HG02938 (cell line): ENCODE results near the gene PCARE.
"Not testable (repeated sequence)": the region's sequence is repeated elsewhere in the genome, so short reads cannot be mapped to it uniquely, and the experiment has no call there.

Source experiments
- ATAC-seq: cut with Tn5 transposase; IDR thresholded peaks from one replicate; pipeline ENCODE4 v1.9.1; 2021; ENCODE audit warnings: mild to moderate bottlenecking, moderate library complexity; ENCODE audit not compliant: unreplicated experiment

Gene PCARE

DNA sequence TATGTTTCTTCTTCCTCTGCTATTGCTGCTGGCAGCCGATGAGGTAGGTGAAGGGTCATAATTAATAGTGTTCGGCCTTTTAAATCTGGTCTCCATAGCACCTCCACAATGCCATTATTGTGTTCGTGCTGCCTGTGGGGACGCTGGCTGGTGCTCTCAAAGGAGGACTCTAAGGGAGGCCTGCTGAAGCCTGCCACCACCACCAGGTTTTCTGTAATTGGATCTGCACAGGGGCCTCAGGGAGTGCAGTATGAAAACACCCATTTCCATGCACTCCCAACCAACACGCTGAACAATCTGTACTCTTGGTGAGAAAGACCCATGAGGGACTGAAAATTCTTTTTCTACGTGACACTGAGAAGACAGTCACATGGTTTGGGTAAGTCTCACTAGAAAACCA is 23.2 kb upstream of the PCARE start:
- ATAC-seq: no peak

DNA sequence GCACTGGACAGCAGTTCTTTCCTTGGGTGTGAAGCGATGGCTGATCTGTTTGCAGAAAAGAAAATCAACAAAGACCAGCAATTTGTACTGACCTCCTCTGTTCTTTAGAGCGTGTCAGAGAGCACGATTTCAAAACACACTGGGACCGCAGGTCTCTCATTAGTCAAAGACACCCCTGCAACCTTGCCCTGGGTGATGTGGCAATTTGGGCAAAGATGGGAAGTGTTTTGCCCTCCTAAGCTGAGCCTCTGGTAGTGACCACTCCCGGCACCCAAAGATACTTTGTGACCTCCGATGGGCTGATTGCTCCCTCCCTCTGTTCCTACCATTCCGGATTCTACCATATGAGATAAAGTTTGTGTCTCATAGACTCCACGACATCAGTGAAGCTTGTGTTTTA is 22.6 kb upstream of the PCARE start:
- no peak for ATAC-seq

DNA sequence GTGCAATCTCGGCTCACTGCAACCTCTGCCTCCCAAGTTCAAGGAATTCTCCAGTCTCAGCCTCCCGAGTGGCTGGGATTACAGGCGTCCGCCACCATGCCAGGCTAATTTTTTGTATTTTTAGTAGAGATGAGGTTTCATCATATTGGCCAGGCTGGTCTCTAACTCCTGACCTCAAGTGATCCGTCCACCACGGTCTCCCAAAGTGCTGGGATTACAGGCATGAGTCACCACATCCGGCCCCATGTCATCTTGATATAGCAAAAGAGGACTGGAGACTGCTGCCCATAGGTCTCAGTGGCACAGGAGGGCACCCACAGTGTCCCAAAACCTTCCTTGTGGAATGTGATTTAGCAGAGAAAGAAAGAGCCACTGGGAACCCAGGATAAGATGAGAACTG is 16.0 kb upstream of the PCARE start:
- not testable (repeated sequence) for ATAC-seq

DNA sequence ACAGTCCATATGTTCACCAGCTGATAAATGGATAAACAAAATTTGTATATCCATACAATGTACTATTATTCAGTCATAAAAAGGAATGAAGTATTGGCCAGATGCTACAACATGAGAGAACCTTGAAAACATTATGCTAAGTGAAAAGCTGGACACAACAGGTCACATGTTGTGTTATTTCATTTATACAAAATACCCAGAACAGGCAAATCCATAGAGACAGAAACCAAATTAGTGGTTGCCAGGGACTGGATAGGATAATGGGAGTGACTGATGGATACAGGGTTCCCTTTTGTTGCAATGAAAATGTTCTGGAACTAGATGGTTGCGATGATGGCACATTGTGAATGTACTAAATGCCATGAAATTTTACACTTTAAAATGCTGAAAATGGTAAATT is 10.2 kb upstream of the PCARE start:
- no peak for ATAC-seq

DNA sequence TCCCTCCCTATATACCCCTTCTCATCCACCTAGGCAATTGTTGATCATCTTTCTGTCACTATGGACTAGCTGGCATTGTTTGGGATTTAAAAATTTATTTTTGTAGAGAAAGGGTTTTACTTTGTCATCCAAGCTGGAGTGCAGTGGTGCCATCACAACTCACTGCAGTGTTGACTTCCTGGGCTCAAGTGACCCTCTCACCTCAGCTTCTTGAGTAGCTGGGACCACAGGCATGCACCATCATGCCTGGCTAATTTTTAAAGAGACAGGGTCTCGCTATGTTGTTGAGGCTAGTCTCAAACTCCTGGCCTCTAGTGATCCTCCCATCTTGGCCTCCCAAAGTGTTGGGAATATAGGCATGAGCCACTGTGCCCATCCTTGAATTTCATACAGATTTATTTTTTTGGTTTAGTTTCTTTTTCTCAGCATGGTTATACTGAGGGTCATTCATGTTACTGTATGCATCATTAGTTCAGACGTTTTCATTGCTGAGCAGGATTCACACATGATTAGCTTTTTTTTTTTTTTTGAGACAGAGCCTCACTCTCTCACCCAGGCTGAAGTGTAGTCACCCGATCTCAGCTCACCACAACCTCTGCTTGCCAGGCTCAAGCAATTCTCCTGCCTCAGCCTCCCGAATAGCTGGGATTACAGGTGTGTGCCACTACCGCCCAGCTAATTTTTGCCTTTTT is 8.6 kb upstream of the PCARE start:
- ATAC-seq: no peak

DNA sequence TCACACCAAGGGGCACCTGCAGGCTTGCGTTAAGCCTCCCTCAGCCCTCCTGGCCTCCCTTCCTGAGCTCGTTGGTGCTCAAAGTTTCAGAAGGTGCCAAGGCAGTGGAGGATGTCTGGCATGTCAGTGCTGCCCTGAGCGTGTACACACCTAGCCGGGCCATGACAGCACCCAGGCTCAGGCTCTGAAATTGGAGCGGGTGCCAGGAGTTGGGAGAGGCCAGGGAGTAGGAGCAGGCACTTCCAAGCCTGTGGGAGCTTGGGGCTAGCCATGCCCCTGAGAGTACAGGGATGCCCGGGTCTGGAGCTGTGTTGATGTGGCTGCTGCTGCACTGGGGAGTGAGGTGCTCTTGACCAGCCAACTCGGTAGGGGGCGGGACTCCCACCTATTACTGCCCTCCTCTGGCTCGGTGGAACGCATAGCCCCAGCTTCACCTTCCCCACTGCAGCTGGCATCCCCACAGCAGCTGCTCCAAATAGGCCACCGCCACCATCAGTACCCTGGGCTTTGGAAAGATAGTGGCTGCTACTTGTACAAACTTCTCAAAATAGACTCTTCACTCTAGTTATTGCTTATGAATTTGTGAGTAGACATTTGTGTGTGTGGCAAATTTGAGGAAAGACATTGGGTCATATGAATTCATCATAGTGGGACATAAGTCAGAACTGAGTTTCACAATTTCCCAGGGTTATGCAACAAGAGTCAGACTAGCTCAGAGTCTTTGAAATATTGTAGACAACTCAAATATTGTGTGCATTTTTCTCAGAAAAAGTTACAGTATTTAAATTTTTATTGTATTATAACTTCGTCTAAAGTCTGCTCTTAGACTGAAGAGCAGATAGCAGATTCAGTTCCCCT is 6.8 kb upstream of the PCARE start:
- no peak for ATAC-seq

DNA sequence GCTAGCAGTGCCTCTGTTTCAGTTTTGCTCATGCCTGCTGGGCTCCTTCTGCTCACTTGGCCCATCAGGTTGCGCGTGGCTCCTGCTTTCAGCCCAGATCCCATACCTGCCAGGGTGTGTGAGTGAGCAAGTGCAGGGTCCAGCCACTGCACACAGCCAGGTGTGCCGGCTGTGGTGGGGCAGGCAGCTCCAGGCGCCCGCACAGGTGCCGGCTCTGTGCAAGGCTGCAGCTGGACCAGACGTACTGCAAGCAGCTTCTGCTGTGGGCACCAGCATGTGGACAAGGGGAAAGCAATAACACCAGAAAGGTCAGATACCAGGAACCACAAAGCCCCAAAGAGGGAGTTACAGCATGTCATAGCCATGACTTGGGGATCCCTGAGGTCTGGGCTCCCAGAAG is 5.6 kb upstream of the PCARE start:
- no peak for ATAC-seq

DNA sequence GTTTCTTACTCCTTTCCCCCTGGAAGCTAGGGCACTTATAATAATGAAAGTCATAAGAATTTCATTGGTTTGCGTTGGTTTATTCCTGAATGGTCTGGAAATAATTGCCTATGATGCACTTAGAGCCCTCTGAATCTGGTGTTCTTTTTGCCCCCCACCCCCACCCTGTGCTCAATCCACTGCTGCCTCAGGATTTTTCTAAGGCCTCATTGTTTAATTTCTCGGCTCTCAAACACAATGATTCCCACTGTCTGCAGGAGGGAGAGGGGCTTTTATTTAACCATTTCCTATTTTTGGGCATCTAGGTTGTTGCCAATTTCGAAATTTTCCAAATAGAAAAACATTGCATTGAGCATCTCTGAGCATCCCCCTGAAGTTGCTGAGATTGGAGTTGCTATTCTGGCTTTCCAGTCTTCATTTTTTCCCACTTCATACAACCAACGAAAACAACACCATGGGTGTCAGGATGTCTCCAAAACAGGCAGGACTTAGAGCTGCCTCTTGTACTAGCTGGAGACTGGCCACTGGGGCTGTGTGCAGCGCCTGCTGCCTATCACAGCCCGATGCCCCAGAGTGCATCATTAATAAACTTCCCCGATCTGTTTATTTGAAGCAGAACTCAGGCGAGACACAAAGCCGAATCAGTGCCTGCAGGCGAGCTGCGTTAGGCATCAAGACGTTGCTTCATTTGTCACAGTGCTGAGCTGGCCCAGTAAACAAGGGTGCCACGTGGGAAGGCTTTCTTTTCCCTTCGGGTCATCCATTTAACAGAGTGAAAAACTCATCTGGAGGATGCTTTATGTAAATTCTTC is 1.8 kb upstream of the PCARE start:
- no peak for ATAC-seq

DNA sequence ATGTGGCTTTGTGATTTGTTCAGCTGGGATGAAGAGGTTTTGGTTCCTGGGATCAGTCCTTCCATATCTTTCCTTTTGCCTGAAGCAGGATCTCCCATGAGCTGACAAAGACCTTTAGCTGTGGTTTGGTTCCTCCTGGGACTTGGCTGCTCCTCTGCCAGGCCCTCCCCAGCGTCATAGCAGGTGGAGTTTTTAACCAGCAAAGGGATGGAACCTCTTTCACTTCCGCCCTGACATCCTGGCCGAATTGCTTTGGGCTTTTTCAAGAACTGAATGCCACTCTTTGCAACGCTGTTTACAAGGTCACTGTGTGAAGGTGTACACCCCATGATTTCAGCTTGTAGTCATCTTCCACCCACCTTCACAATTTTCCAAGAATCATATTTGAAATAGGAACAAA is 390 bp downstream of the PCARE start:
- no peak for ATAC-seq

DNA sequence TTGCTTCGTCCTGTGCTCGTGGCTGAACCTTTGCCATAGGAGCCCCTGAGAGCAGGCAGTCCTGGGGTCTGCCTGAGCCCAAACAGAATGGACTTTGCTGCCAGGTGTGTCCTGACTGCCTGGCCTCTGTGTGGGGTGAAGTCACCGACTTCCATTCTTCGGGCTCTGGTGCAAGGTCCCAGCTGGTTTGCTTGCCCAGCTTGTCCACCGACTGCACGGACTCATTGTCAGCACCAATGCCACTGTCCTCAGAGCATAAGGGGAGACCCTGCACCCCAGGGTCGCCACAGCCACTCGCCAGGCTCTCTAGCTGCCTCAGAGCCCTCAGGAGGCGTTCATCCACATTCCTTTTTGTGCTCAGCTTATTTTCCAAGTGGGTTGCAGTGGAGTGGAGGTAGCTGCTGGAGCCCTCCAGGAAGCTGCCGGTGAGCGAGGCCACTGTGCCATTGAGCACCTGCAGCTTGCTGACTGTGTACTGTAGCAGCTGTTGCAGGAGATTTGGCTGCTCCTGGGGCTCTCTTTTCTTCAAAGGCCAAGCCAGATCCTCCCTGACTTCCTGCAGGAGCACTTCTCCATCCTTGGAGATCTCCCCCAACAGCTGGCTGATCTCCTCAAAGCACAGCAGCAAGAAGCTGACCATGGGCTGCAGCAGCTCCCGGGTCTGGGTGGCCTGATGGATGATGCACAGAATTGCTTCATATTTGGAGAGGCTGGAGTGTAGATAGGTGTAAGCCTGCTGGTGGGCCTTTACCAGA is 1.2 kb downstream of the PCARE start:
- no peak for ATAC-seq

DNA sequence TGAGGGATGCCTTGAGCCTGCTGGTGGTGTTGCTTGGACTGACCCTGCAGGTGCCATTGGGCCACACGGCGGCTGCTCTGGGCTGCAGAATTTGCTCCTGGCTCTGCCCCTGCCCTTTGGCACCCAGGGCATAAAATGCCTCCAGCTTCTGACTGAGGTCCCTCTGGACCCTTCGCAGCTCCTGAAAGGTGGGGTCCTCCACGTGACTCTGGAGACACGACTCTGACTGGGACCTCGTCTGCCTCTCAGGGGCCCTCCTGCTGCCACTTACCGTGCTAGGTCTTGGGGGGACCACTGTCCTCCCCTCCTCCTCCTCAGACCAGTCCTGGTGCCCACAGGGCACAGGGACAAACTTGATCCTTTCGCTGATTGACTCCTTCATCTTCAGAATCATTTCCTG is 2.1 kb downstream of the PCARE start:
- no peak for ATAC-seq

DNA sequence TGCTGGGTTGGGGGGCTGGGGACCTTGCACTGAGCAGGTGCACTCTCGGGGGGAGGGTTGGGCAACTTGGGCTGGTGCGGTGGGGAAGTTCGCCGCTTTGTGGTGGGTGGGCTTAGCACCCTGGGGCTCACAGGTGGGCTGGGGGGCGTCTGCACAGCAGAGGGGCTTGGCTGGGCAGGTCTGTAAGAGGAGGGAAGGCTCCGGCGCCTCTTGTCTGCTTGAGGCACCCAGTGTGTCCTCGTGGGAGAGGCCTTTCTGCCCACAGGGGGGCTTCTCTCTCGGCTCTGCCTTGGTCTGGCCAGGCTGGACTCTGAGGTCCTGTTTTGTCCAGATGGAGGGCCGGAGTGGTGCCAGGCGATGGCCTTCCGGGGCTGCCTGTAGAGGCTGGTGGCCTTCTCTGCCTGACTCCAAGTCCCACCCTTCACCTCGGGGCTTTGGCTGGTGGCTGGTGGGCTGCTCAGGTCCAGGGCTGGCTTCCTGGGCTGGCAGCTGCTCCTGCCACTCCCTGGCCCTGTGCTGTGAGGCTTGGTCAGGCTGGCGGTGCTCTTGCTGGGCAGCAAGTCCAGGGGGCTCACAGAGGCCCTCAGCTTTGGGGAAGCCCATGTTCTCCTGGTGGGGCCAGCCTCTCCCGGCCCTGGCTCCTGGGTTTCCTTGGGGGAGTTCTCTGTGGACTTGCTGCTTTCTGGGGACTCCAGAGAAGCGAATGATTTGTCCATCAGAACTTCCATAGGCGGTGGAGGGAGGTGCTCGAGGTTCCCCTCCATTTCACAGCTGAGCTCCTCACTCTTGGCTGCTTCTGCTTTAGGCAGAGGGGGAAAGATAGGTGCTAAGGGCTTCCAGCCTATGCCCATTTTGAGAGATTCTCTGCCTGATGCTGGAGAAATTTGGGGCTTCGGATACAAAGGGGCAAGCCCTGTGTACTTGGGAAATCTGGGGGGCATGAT is 3.0 kb downstream of the PCARE start:
- ATAC-seq: no peak

DNA sequence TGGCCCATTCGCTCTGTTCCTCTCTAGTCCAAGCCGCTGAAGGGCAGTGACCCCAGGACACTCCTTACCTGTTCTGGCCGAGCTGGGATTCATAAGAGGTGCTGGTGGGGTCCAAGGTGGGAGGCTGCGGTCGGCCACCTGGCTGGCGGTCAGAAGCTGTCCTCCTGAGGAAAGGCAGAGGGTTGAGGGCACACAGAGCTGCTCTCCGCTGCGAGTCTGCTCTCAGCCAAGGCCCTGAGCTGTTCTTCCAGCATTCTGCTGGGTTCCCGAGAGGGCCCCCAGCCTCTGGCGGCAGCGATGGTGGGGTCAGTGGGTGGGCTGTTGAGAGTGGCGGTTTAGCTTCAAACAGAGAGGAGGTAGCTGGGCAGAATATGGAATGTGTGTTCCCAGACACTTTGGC is 3.8 kb downstream of the PCARE start:
- ATAC-seq: no peak

DNA sequence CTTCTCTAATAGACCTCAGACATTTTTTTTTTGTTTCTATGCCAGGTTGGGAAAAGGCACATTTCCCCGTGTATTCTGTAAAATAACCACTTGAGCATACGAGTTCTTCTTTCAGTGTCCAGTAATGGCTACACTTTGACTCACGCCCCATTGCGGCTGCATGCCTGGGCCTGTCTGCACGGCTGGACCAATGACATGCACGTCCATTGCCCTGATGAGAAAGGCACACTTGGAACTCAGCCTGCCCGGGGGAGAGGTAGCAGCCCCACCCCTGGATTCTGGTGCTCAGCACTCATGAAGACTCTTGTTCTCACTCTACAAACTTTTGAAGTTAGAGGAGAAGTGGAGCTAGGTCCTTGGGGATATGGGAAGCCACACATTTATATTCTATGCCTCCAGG is 5.8 kb downstream of the PCARE start:
- no peak for ATAC-seq

DNA sequence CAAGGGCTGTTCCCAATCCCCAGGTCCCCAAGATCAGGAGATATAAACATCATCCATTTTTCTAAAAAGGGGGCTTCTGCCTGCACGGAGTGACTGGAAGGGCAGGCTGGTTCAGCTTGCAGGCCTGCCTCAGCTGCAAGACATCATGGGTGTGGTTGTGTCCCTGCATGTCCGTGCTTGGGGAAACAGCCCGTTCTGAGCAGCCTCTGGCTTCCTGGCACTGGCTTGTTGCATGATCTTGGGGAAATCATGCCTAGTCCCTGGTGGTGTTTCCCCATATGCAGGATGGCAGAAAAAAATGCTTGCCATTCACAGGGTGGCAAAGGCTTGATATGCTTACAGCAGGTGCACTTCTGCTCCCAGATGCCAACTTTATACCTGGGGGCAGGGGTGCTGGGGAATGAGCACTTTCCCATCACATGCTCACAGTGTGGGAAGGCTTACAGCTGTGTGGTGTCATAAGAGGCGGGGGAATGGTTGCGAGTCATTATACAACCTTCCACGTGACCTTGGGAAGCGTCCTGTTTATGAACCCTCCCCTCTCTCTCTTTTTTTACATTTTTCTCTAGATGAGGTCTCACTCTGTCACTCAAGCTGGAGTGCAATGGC is 7.2 kb downstream of the PCARE start:
- no peak for ATAC-seq

DNA sequence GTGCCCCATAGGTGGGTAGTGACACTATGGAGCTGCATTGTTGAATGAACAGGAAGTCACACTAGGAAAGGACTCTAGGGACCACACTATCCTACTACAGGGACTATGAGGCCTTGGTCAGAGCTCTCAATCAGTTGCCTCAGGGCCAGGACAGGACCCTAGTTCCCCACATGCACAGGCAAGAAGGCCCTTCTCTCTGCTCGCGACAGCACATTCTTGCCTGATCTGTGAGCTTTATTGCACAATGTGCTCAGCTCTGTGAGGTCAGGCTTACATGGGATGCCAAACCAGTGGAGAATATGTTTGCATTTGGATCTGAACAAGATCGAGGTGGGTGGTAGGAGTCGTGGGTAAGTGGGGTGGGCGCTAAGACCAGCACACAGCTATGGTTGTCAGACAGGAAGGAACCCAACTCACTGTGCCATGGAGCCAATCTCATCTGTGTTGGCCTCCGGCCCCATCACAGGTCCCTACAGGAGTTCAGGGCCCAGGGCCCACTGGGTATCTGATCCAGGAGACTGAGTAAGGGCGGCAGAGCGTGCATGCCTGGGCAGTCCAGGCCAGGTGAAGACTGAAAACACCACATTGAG is 8.0 kb downstream of the PCARE start:
- ATAC-seq: no peak

DNA sequence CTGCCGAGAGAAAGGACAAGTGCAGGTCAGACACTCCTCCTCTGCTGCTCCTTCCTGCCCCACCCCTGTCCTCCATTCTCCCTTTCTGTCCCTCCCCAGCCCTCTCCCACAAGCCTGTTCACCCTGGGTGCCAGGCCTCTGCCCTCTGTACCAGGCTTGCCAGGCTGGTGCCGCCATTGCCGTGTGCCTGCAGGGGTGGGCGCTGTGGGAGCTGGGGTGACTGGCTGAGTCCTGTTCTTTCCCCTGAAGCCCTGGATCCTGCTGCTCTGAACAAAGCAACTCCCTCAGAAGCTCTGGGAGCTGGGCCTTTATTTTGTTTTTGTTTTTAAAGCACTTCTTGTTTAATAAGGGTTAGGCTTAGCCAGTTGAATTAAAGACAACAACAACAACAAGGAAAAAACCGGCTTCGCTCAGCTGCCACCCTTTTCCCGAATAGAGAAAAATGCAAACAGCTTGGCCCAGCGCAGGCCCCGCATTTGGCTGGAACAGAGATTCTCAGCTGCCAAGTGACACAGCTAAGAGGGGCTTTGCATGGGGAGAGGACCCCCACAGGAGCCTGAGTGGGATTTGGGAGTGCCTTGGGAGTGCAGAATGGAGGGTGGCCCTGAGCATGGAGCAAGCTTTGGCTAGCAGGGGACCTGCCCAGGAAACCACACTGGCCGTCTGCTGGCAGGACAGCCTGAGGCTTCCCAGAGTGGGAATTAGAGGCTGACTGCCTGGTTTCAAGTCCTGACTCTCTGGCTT is 9.1 kb downstream of the PCARE start:
- ATAC-seq: no peak

DNA sequence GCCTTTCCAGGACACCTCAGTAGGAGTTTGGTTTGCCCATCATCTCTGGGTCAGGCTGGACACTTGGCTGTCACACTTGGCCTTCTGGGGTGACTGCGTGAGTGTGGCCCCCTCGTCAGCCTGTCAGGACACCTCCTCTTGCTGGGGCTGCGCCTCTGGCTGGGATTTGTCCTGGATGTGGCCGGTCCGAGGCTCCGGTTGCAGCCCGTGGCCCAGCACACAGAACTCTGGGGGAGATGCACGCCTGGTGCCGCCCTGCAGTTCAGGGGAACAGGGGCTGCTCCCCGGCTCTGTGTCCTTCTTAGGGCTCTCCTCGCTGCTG is 9.6 kb downstream of the PCARE start:
- no peak for ATAC-seq

DNA sequence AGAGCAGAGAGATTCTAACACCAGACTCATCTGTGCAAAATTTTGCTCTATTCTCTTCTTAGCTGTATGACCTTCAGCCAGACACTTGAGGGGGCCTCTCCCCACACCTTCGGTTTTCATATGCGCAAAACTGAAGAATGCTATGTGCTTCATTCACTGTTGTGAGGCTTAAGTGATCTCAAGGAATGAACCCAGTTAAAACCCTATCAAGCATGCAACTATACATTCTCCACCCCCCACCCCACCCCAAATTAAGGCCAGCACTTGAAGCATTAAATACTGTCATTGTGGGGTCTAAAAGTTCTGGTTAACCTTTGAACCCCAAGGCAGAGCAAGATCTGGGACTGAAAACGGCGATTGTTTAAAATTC is 10.0 kb downstream of the PCARE start:
- no peak for ATAC-seq
